T-helper 2 cell treated with Interferon-gamma antibody and Interleukin-4, amounts not matched to agents 5 μg/mL and 100 μg/mL, for 36 hours (primary cell): Measurements from ENCODE around the gene ING3.

ENCODE experiments used
- DNase-seq: peaks from one replicate; pipeline ENCODE4 v3.0.0; 2021; ENCODE audit warnings: low spot score
- H3K27ac Mint-ChIP-seq: one replicate; pipeline ENCODE4 v1.8.0; 2021; ENCODE audit warnings: mild to moderate bottlenecking, mixed read lengths
- H3K27me3 Mint-ChIP-seq: one replicate; pipeline ENCODE4 v1.8.0; 2021; ENCODE audit warnings: low read depth, mixed read lengths
- H3K36me3 Mint-ChIP-seq: one replicate; pipeline ENCODE4 v1.8.0; 2021; ENCODE audit warnings: low read depth, mixed read lengths
- H3K4me1 Mint-ChIP-seq: one replicate; pipeline ENCODE4 v1.8.0; 2021; ENCODE audit warnings: low read depth, mixed read lengths
- H3K4me3 Mint-ChIP-seq: one replicate; pipeline ENCODE4 v1.8.0; 2022; ENCODE audit warnings: mild to moderate bottlenecking, moderate library complexity, mixed read lengths
- H3K9me3 Mint-ChIP-seq: one replicate; pipeline ENCODE4 v1.8.0; 2021; ENCODE audit warnings: mixed read lengths

Gene ING3

GRCh38 chr7:121012170-121012874 lies 61.7 kb downstream of the ING3 start:
- Mint-ChIP-seq H3K36me3 (no peaks in the 10 kb centered on the region), H3K27ac (no peak overlapping the region), H3K4me1 (no peaks in the 10 kb centered on the region), H3K4me3 (no peak overlapping the region), H3K9me3 (no peaks in the 10 kb centered on the region), H3K27me3 (peaks cover 25% of the 10 kb centered on the region)
- DNase-seq: no peak

GRCh38 chr7:121012919-121013318 lies 62.3 kb downstream of the ING3 start:
- Mint-ChIP-seq H3K4me1 (no peaks in the 10 kb centered on the region), H3K36me3 (no peaks in the 10 kb centered on the region), H3K9me3 (no peaks in the 10 kb centered on the region), H3K27me3 (peaks cover 20% of the 10 kb centered on the region), H3K27ac (no peak overlapping the region), H3K4me3 (no peak overlapping the region)
- DNase-seq: no peak

- Mint-ChIP-seq H3K4me3 (no peak overlapping the region), H3K27me3 (peaks cover 12% of the 10 kb centered on the region), H3K4me1 (no peaks in the 10 kb centered on the region)
These were observed 65.0 kb downstream of the ING3 start for GRCh38 chr7:121015560-121015959.

GRCh38 chr7:121016966-121017365 lies 66.4 kb downstream of the ING3 start:
- H3K4me1 Mint-ChIP-seq: no peaks in the 10 kb centered on the region

More at GRCh38 chr7:121015560-121015959, 65.0 kb downstream of the ING3 start:
- no peak for DNase-seq
- no peaks in the 10 kb centered on the region for H3K9me3 Mint-ChIP-seq
- H3K27ac Mint-ChIP-seq: no peak overlapping the region
- H3K36me3 Mint-ChIP-seq: no peaks in the 10 kb centered on the region

GRCh38 chr7:121017586-121017985 lies 67.0 kb downstream of the ING3 start:
- Mint-ChIP-seq H3K4me1 (no peaks in the 10 kb centered on the region), H3K9me3 (no peaks in the 10 kb centered on the region), H3K4me3 (no peak overlapping the region), H3K27me3 (peaks cover 10% of the 10 kb centered on the region), H3K36me3 (no peaks in the 10 kb centered on the region), H3K27ac (no peak overlapping the region)
- DNase-seq: no peak

More at GRCh38 chr7:121016966-121017365, 66.4 kb downstream of the ING3 start:
- no peak overlapping the region for H3K4me3 Mint-ChIP-seq
- no peaks in the 10 kb centered on the region for H3K36me3 Mint-ChIP-seq
- peaks cover 12% of the 10 kb centered on the region for H3K27me3 Mint-ChIP-seq
- no peak for DNase-seq
- no peaks in the 10 kb centered on the region for H3K9me3 Mint-ChIP-seq
- no peak overlapping the region for H3K27ac Mint-ChIP-seq

GRCh38 chr7:121019018-121019417 lies 68.4 kb downstream of the ING3 start:
- no peak for DNase-seq
- Mint-ChIP-seq H3K4me1 (no peaks in the 10 kb centered on the region), H3K27ac (no peak overlapping the region), H3K27me3 (peaks cover 4% of the 10 kb centered on the region), H3K36me3 (no peaks in the 10 kb centered on the region), H3K9me3 (no peaks in the 10 kb centered on the region), H3K4me3 (no peak overlapping the region)

GRCh38 chr7:121020249-121020988 lies 69.8 kb downstream of the ING3 start:
- H3K4me1 Mint-ChIP-seq: no peaks in the 10 kb centered on the region
- no peak overlapping the region for H3K4me3 Mint-ChIP-seq
- DNase-seq: no peak

GRCh38 chr7:121020989-121021969 lies 70.7 kb downstream of the ING3 start:
- Mint-ChIP-seq H3K36me3 (no peaks in the 10 kb centered on the region), H3K4me1 (no peaks in the 10 kb centered on the region), H3K9me3 (no peaks in the 10 kb centered on the region), H3K27ac (no peak overlapping the region), H3K27me3 (peaks cover 10% of the 10 kb centered on the region), H3K4me3 (no peak overlapping the region)
- DNase-seq: no peak

More at GRCh38 chr7:121020249-121020988, 69.8 kb downstream of the ING3 start:
- Mint-ChIP-seq H3K27ac (no peak overlapping the region), H3K9me3 (no peaks in the 10 kb centered on the region), H3K36me3 (no peaks in the 10 kb centered on the region), H3K27me3 (peaks cover 7% of the 10 kb centered on the region)

GRCh38 chr7:121023194-121023593 lies 72.6 kb downstream of the ING3 start:
- no peak overlapping the region for H3K4me3 Mint-ChIP-seq
- no peak for DNase-seq
- no peaks in the 10 kb centered on the region for H3K9me3 Mint-ChIP-seq
- H3K27ac Mint-ChIP-seq: no peak overlapping the region
- H3K27me3 Mint-ChIP-seq: peaks cover 7% of the 10 kb centered on the region
- H3K4me1 Mint-ChIP-seq: no peaks in the 10 kb centered on the region
- H3K36me3 Mint-ChIP-seq: no peaks in the 10 kb centered on the region

- no peaks in the 10 kb centered on the region for H3K9me3 Mint-ChIP-seq
- H3K4me3 Mint-ChIP-seq: no peak overlapping the region
- no peaks in the 10 kb centered on the region for H3K36me3 Mint-ChIP-seq
- no peaks in the 10 kb centered on the region for H3K4me1 Mint-ChIP-seq
- H3K27me3 Mint-ChIP-seq: peaks cover 7% of the 10 kb centered on the region
- H3K27ac Mint-ChIP-seq: no peak overlapping the region
- DNase-seq: no peak
These were observed 73.3 kb downstream of the ING3 start for GRCh38 chr7:121023683-121024511.

- DNase-seq: no peak
- Mint-ChIP-seq H3K9me3 (no peaks in the 10 kb centered on the region), H3K4me3 (no peak overlapping the region), H3K27ac (no peak overlapping the region), H3K4me1 (no peaks in the 10 kb centered on the region), H3K36me3 (no peaks in the 10 kb centered on the region), H3K27me3 (peaks cover 7% of the 10 kb centered on the region)
These were observed 74.0 kb downstream of the ING3 start for GRCh38 chr7:121024611-121025010.

- no peaks in the 10 kb centered on the region for H3K36me3 Mint-ChIP-seq
- H3K27ac Mint-ChIP-seq: no peak overlapping the region
- no peak overlapping the region for H3K4me3 Mint-ChIP-seq
- peaks cover 7% of the 10 kb centered on the region for H3K27me3 Mint-ChIP-seq
- DNase-seq: no peak
- no peaks in the 10 kb centered on the region for H3K9me3 Mint-ChIP-seq
- no peaks in the 10 kb centered on the region for H3K4me1 Mint-ChIP-seq
These were observed 75.6 kb downstream of the ING3 start for GRCh38 chr7:121026159-121026558.

GRCh38 chr7:121026577-121027111 lies 76.1 kb downstream of the ING3 start:
- Mint-ChIP-seq H3K4me1 (no peaks in the 10 kb centered on the region), H3K27me3 (peaks cover 7% of the 10 kb centered on the region), H3K27ac (no peak overlapping the region), H3K9me3 (no peaks in the 10 kb centered on the region), H3K36me3 (no peaks in the 10 kb centered on the region), H3K4me3 (no peak overlapping the region)
- DNase-seq: no peak
